HG02798 (cell line): Measurements from ENCODE around the gene MST1.

Source experiments
- ATAC-seq: cut with Tn5 transposase; IDR thresholded peaks from one replicate; pipeline ENCODE4 v1.9.1; 2021; ENCODE audit warnings: mild to moderate bottlenecking; ENCODE audit not compliant: unreplicated experiment, poor library complexity

The MST1 gene

DNA sequence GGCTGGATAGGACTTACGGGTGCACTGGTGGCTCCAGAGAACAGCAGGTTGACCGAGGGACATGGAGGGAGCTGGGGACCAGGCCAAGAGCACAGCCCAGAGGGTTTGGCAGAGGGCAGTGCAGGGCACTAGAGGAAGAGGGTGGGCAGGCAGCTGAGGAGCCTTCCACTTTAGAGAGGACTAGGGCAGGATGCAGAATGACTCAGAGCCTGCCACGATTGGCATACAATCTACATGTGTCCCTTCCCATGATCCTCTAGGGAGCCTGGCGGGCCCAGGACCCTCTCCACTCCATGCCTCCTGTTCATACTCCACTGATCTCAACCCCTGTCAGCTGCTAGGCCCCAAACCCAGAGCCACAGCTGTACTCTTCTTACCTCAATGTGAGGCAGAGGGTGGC is 29.5 kb downstream of the MST1 start:
- no peak for ATAC-seq

- no peak for ATAC-seq
Observed at GRCh38 chr3:49658711-49659110, 30.6 kb downstream of the MST1 start.

GRCh38 chr3:49657208-49657915 is 31.9 kb downstream of the MST1 start:
- ATAC-seq = no peak

DNA sequence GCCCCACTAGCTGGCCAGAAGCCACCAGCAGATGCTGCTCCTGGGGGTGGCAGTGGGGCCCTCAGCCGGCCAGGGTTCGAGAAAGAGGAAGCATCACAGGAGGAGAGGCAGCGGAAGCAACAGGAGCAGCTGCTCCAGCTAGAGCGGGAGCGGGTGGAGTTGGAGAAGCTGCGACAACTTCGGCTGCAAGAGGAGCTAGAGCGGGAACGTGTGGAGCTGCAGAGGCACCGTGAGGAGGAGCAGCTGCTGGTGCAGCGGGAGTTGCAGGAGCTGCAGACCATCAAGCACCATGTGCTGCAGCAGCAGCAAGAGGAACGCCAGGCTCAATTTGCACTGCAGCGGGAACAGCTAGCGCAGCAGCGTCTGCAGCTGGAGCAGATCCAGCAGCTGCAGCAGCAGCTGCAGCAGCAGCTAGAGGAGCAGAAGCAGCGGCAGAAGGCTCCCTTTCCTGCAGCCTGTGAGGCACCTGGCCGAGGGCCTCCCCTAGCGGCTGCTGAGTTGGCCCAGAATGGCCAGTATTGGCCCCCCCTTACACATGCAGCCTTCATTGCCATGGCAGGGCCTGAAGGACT is 32.6 kb downstream of the MST1 start:
- ATAC-seq = no peak

DNA sequence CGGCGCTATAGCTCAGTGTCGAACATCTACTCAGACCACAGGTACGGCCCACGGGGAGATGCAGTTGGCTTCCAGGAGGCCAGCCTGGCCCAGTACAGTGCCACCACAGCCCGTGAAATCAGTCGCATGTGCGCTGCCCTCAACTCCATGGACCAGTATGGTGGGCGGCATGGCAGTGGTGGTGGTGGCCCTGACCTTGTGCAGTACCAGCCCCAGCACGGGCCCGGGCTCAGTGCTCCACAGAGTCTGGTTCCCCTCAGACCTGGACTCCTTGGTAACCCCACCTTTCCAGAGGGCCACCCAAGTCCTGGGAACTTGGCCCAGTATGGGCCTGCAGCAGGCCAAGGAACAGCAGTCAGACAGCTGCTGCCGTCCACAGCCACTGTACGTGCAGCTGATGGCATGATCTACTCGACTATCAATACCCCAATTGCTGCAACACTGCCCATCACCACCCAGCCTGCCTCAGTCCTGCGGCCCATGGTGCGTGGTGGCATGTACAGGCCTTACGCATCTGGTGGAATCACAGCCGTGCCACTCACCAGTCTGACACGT is 33.5 kb downstream of the MST1 start:
- no peak for ATAC-seq

DNA sequence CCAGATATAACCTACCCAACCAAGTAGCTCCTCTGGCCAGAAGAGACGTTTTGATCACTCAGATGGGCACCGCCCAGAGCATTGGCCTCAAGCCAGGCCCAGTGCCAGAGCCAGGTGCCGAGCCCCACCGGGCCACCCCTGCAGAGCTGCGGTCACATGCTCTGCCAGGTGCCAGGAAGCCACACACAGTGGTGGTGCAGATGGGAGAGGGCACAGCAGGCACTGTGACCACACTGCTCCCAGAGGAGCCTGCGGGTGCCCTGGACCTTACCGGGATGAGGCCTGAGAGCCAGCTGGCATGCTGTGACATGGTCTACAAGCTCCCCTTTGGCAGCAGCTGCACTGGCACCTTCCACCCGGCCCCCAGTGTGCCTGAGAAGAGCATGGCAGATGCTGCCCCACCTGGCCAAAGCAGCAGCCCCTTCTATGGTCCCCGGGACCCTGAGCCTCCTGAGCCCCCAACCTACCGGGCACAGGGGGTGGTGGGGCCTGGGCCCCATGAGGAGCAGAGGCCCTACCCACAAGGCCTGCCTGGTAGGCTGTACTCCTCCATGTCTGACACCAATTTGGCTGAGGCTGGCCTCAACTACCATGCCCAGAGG is 34.2 kb downstream of the MST1 start:
- no peak for ATAC-seq

DNA sequence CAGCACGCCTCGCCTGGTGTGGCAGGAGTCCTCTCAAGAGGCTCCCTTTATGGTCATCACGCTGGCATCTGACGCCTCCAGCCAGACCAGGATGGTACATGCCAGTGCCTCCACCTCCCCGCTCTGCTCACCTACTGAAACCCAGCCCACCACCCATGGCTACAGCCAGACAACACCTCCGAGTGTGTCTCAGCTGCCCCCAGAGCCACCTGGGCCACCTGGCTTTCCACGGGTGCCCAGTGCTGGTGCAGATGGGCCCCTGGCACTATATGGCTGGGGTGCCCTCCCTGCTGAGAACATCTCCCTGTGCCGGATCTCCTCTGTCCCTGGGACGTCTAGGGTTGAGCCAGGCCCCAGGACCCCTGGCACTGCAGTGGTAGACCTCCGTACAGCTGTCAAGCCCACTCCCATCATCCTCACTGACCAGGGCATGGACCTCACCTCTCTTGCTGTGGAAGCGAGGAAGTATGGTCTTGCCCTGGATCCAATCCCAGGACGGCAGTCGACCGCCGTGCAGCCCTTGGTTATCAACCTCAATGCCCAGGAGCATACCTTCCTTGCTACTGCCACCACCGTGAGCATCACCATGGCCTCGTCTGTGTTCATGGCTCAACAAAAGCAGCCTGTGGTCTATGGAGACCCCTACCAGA is 35.0 kb downstream of the MST1 start:
- ATAC-seq = no peak

DNA sequence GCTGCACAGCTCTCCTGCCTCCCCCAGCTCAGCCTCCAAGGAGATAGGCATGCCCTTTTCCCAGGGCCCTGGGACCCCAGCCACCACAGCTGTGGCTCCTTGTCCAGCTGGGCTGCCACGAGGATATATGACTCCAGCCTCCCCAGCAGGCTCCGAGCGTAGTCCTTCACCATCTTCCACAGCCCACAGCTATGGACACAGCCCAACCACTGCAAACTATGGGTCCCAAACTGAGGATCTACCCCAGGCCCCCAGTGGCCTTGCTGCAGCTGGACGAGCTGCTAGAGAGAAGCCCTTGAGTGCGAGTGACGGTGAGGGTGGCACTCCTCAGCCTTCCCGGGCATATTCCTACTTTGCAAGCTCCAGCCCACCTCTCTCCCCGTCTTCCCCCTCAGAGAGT is 35.7 kb downstream of the MST1 start:
- ATAC-seq = no peak

DNA sequence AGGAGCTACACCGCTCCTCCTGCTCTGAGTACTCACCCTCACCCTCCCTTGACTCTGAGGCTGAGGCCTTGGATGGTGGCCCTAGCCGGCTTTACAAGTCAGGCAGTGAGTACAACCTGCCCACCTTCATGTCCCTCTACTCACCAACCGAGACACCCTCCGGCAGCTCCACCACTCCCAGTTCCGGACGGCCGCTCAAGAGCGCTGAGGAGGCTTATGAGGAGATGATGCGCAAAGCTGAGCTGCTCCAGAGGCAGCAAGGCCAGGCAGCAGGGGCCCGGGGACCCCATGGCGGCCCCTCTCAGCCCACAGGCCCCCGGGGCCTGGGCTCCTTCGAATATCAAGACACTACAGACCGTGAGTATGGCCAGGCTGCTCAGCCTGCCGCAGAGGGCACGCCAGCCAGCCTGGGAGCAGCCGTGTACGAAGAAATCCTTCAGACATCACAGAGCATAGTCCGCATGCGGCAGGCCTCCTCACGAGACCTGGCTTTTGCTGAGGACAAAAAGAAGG is 36.3 kb downstream of the MST1 start:
- no peak for ATAC-seq

DNA sequence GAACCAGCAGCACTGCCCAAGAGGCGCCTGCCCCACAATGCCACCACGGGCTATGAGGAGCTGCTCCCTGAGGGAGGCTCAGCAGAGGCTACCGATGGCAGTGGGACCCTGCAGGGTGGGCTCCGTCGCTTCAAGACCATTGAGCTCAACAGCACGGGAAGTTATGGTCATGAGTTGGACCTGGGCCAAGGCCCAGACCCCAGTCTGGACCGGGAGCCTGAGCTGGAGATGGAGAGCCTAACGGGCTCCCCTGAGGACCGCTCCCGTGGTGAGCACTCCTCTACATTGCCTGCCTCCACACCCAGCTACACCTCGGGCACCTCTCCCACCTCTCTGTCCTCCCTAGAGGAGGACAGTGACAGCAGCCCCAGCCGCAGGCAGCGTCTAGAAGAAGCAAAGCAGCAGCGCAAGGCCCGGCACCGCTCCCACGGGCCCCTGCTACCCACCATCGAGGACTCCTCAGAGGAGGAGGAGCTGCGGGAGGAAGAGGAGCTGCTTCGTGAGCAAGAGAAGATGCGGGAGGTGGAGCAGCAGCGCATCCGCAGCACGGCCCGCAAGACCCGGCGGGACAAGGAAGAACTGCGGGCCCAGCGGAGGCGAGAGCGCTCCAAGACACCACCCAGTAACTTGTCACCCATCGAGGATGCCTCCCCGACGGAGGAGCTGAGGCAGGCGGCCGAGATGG is 36.9 kb downstream of the MST1 start:
- no peak for ATAC-seq

DNA sequence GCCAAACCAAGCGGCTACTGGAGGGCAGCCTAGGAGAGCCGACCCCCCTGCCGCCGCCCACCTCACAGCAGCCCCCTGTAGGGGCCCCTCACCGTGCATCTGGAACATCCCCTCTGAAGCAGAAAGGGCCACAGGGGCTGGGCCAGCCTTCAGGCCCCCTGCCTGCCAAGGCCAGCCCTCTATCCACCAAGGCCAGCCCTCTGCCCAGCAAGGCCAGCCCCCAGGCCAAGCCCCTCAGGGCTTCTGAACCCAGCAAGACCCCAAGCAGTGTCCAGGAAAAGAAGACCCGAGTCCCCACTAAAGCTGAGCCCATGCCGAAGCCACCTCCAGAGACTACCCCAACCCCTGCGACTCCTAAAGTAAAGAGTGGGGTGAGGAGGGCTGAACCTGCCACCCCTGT is 38.6 kb downstream of the MST1 start:
- no peak for ATAC-seq

DNA sequence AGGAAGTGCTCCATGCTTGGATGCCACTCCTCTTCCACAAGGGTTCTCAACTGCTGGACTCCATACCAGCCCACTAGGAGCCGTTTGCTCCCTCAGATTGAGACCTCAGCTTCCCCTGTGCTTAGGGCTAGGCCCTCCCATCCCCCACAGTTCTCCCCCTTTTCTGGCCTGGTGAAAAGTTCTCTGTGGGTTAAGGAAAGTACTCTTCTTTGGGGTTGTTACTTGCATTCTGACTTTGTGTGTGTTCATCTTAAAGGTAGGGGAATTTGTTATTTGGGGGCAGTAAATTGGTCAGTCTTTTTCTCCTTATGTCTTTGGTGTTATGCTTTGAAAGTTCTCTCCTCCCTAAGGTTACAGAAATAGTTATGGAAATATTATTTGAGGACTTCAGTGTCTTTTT is 39.1 kb downstream of the MST1 start:
- no peak for ATAC-seq

GRCh38 chr3:49649576-49649975 is 39.7 kb downstream of the MST1 start:
- ATAC-seq = no peak

DNA sequence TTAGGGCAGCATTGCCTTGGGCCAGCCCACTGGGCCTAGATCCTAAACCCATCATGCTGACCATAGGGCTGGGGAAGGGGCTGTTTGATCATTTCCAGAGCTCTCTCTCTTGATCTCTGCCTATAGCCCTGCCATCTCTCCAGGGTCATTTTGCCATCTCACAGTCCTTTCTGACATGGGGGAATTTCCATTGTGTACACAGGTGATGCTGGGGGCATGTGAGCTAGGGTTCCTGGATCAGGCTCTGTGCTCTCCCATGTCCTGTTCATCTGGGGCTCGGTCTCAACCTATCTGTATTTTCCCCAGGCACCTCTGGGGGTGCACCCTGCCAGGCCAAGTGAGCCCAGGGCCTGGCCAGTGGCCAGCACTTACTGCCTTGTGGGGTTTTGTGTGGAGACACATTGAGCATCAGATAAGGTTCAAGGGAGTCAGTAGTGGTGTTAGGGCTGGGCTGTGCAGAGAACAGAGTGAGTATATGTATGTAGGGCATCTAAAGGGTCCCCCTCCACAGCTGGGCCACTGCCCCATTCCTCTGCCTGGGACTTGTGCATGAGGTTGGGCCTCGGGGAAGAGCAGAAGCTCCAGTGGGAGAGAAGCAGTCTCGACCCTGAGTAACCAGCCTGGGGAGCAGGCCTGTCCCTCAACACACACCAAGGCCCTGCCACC is 40.8 kb downstream of the MST1 start:
- ATAC-seq = no peak

- ATAC-seq = no peak
Observed at GRCh38 chr3:49647741-49648140, 41.5 kb downstream of the MST1 start.

GRCh38 chr3:49646236-49646635 is 43.0 kb downstream of the MST1 start:
- no peak for ATAC-seq

DNA sequence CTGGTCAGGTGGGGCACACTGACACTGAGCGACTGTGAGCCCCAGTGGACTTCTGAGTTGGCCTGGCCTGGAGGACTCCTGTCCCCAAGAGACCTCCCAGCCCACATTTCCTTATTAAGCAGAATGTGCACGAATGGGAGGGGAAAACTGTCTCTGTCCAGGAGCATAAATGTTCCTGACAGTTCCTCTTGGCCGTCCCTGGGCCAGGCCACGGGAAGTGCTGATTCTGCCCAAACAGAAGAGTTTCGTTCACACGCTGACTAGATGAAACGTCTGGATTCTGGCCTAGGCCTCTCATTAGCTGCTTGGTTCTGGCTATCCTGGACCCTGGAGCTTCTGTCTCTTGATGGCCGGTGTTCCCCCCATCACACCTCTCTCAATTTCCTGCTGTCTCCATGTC is 44.6 kb downstream of the MST1 start:
- no peak for ATAC-seq

DNA sequence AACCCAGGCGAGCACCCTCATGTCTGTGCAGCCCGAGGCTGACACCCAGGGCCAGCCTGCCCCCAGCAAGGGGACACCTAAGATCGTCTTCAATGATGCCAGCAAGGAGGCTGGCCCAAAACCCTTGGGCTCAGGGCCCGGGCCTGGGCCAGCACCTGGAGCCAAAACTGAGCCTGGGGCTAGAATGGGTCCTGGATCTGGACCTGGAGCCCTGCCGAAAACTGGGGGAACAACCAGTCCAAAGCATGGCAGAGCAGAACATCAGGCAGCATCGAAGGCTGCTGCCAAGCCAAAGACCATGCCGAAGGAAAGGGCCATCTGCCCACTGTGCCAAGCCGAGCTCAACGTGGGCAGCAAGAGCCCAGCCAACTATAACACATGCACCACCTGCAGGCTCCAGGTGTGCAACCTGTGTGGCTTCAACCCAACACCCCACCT is 46.5 kb downstream of the MST1 start:
- no peak for ATAC-seq

DNA sequence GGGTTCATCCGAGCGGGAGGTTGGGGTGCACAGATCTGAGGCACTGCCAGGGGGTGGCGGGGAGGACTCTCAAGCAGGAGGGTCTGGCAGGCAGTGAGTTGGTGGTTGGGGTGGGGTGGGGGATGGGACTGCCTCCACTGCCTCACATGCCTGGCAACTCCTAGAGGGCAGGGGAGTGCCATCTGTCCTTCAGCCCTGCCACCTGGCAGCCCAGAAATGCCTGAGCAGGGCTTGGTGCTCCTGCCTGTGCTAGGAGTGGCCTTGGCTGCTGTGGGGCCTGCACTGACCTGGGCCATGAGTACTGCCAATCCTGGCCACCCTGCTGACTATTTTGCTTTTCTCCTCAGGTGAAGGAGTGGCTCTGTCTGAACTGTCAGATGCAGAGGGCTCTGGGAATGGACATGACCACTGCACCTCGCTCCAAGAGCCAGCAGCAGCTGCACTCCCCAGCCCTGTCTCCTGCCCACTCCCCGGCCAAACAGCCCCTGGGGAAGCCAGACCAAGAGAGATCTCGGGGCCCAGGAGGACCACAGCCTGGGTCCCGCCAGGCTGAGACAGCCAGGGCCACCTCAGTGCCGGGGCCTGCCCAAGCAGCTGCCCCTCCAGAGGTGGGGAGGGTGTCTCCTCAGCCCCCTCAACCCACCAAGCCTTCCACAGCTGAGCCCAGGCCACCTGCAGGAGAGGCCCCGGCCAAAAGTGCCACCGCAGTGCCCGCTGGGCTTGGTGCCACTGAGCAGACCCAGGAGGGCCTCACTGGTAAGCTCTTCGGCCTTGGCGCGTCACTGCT is 47.2 kb downstream of the MST1 start:
- no peak for ATAC-seq
